Heart right ventricle (tissue), 16 donors: ENCODE results near the gene VASP. TPM values are rescaled to one million over a fixed set of nuclear protein-coding genes. Genes with fewer than 3 reads are reported as not detected.

Source experiments
- ATAC-seq, 8 donors: fragments of 200-7000 bp; cut with Tn5 transposase; one replicate each; pipeline ENCODE4 v1.9.1; 2020; ENCODE audit warnings: mild to moderate bottlenecking in 8 of 8, moderate library complexity in 8 of 8, moderate number of reproducible peaks in 1 of 8
- DNase-seq, 2 donors: peaks; one replicate each; pipeline ENCODE4 v3.0.0-alpha.2; 2020
- H3K27ac ChIP-seq, 10 donors: fragments of 200-600 bp; sonication (generic) in 2 of 10; one replicate each; pipeline versions ENCODE4 v1.5.0 to v1.8.0; 2020 to 2022; ENCODE audit warnings: mild to moderate bottlenecking in 3 of 10
- H3K27me3 ChIP-seq, 7 donors: fragments of 200-600 bp; one replicate each; pipeline ENCODE4 v1.8.0; 2021 to 2022; ENCODE audit warnings: mild to moderate bottlenecking in 2 of 7
- H3K36me3 ChIP-seq, 9 donors: fragments of 200-600 bp; sonication (generic) in 1 of 9; one replicate each; pipeline versions ENCODE4 v1.5.0 to v1.8.0; 2020 to 2022; ENCODE audit warnings: mild to moderate bottlenecking in 2 of 9
- H3K4me1 ChIP-seq, 9 donors: fragments of 200-600 bp; sonication (generic) in 1 of 9; one replicate each; pipeline versions ENCODE4 v1.5.0 to v1.8.0; 2020 to 2022; ENCODE audit warnings: mild to moderate bottlenecking in 4 of 9
- H3K4me3 ChIP-seq, 10 donors: fragments of 200-600 bp; sonication (generic) in 2 of 10; one replicate each; pipeline versions ENCODE4 v1.5.0 to v1.8.0; 2020 to 2022; ENCODE audit warnings: mild to moderate bottlenecking in 7 of 10, moderate library complexity in 2 of 10
- H3K9me3 ChIP-seq, 11 donors: fragments of 200-600 bp in 10 of 11; sonication (generic) in 2 of 11; one replicate each; pipeline versions ENCODE4 v1.5.0 to v1.8.0; 2013 to 2022; ENCODE audit warnings: mild to moderate bottlenecking in 2 of 11, control low read depth in 1 of 11, moderate library complexity in 1 of 11
- WGBS, 2 donors: extraction: QIAGEN DNeasy Blood & Tissue Kit; methylation state at CpG; one replicate each; pipeline ENCODE4 v1.1.7; 2013; ENCODE audit warnings: inconsistent platforms in 1 of 2; 5-methylcytosine and 5-hydroxymethylcytosine counted together
- intact Hi-C, 10 donors: fragments of 100-400 bp; cut with DNase I; formaldehyde crosslinking; loops; one replicate each; pipeline versions ENCODE4 v1.11.1 to v1.14.2; 2022
- polyA plus RNA-seq, 2 donors: library from polyadenylated mRNA; stranded (reverse); fragments of 200-250 nt; gene quantifications; one replicate each; pipeline ENCODE4 v1.2.3, GENCODE V29; 2013
- total RNA-seq, 10 donors: library from RNA; stranded (reverse); fragmentation: NEBNext Ultra II Directional in 3 of 10; extraction: Animal tissue kit (Norgen Biotek cat#: 25700) in 3 of 10; gene quantifications; one replicate each; pipeline versions ENCODE4 v1.2.1 to v1.2.4, GENCODE V29; 2021 to 2023
- TF ChIP-seq, protein P1 (sequence below), 9 donors: fragments of 200-600 bp; sonication (generic) in 2 of 9; IDR thresholded peaks; one replicate each; pipeline versions ENCODE4 v1.5.0 to v1.8.0; 2021 to 2022; ENCODE audit warnings: antibody characterized with exemption in 9 of 9, mild to moderate bottlenecking in 5 of 9, moderate library complexity in 1 of 9
- donor health status: Arrhythmogenic right ventricular cardiomyopathy.
- donor health status: ischemic (EF 13 %, LVEDD 7.1; RV severe dilation, severe dysfunction).
- donor health status: healthy with polysubstance abuse.
- donor health status: DM: no; HTN: yes; CAD: no.
- donor health status: DM: no; HTN: no; CAD: no.
- donor health status: ischemic (EF 25% LVEDD 6.9; RV normal size, moderate dysfunction).
- donor health status: ischemic (EF 25% LVEDD 5.7; RV mildly dilated, moderate dysfunction).
- donor health status: healthy.
- donor health status: DM: yes; HTN: yes; CAD: no.
- donor health status: Ischemic cardiomyopathy.
- donor health status: ischemic (EF 35%, LVEDD 5.7; RV mildly dilated, moderate dysfunction).
- donor health status: nonischemic (EF 11% LVEDD 7.7; RV severe dilation, severe dysfunction).
- donor health status: DM: yes; HTN: yes; CAD: no.
- donor health status: PGD.
- donor health status: ischemic (EF 29% LVEDD 5.4; RV normal size, mild dysfunction).
- donor health status: nonischemic (EF 23%, LVEDD 6.1; RV moderate dilation, normal function).

VASP gene
- total and polyA plus RNA-seq, 12 donors: 24.9 to 78.6 (median 43.6) TPM

DNA sequence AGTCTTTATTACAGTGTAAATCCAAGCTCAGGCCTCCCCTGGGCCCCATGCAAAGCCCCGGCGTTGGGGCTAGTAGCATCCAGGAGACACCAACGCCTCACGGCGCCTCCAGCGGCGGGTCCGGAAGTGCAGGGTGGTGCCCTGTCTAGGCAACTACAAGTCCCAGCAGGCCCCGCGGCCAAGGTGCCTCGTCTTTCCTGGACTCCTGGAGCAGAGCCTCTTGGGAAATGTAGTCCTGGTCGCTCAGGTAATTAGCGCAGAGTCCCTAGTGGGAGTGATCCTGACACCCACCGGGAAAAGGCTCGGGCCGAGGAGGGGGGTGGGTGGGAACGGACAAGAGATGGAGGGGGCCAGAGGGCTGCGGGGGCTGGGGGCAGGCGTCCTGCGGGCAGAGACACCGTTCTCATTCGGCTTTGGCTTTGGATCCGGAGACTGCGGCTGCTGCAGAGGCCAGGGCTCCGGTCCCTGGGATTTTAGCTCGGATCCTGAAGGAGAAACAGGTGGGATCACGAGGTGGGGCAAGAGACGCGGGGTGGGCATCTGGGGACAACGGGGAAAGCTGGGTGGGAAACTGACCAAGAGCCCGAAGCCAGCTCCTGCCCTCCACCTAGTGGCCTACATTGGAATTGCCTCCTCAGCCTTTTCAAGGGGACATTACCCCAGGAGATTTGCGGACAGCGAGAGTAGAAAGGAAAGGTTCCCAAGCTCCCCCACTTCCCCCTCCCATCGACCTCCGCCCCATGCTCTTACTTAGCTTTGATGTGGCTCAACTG, 21.8 kb upstream of the VASP start:
- intact Hi-C loops: loop anchor here in 1 of 10 donors (2.0 kb wide), 1 partner anchor 57 kb away; no protein-coding TSS in a partner anchor

DNA sequence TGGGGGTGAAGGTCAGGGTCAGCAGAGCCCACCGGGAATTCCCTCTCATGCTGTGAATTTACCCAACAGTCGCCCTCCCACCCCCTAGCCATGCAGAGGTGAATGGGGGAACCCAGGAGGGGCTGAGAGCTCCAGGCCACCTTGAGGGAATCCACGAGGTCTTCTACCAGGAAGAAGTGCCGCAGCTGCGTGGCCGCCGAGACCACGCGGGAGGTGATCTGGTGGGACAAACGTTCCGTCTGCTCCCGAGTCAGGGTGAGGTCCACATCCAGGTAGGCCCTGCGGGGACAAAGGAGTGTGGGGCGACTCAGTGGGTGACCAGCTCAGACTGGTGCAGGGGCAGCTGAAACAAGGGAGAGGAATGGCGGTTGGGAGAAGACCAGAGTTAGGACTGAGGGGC, 18.6 kb upstream of the VASP start:
- H3K27ac ChIP-seq: no peak overlapping the region
- intact Hi-C loops: no loop called here
- H3K36me3 ChIP-seq: peaks cover 0 to 9% (median 0%) of the 10 kb centered on the region in 9 donors
- no peaks in the 10 kb centered on the region for H3K9me3 ChIP-seq
- peaks cover 3 to 22% (median 16%) of the 10 kb centered on the region in 9 donors for H3K4me1 ChIP-seq
- WGBS, 2 donors: 91 to 92% methylated on average over 15 of the region's 15 CpGs
- peaks cover 0 to 8% (median 0%) of the 10 kb centered on the region in 7 donors for H3K27me3 ChIP-seq
- H3K4me3 ChIP-seq: no peak overlapping the region
- TF ChIP-seq, protein P1, sequence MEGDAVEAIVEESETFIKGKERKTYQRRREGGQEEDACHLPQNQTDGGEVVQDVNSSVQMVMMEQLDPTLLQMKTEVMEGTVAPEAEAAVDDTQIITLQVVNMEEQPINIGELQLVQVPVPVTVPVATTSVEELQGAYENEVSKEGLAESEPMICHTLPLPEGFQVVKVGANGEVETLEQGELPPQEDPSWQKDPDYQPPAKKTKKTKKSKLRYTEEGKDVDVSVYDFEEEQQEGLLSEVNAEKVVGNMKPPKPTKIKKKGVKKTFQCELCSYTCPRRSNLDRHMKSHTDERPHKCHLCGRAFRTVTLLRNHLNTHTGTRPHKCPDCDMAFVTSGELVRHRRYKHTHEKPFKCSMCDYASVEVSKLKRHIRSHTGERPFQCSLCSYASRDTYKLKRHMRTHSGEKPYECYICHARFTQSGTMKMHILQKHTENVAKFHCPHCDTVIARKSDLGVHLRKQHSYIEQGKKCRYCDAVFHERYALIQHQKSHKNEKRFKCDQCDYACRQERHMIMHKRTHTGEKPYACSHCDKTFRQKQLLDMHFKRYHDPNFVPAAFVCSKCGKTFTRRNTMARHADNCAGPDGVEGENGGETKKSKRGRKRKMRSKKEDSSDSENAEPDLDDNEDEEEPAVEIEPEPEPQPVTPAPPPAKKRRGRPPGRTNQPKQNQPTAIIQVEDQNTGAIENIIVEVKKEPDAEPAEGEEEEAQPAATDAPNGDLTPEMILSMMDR (IDR thresholded peaks at IDR 0.05): no peak
- ATAC-seq: no peak
- no peak for DNase-seq

More for the DNA sequence above, 21.8 kb upstream of the VASP start:
- DNase-seq (peak; percentile 98 to 99), ATAC-seq (peak; percentile 97 to 99 (median 98))
- Histone ChIP-seq H3K36me3 (peaks cover 0 to 9% (median 0%) of the 10 kb centered on the region in 9 donors), H3K27ac (peak overlapping the region in 9 of 10 donors; percentile 76 to 86 (median 81)), H3K9me3 (no peaks in the 10 kb centered on the region), H3K27me3 (no peaks in the 10 kb centered on the region), H3K4me3 (peak overlapping the region; percentile 59 to 87 (median 72)), H3K4me1 (peaks cover 0 to 5% (median 0%) of the 10 kb centered on the region in 9 donors)
- TF ChIP-seq, protein P1 (IDR thresholded peaks at IDR 0.05): peak; percentile 67 to 86 (median 74)
- 0 to 1% methylated on average over 35 of the region's 35 CpGs for WGBS, 2 donors

DNA sequence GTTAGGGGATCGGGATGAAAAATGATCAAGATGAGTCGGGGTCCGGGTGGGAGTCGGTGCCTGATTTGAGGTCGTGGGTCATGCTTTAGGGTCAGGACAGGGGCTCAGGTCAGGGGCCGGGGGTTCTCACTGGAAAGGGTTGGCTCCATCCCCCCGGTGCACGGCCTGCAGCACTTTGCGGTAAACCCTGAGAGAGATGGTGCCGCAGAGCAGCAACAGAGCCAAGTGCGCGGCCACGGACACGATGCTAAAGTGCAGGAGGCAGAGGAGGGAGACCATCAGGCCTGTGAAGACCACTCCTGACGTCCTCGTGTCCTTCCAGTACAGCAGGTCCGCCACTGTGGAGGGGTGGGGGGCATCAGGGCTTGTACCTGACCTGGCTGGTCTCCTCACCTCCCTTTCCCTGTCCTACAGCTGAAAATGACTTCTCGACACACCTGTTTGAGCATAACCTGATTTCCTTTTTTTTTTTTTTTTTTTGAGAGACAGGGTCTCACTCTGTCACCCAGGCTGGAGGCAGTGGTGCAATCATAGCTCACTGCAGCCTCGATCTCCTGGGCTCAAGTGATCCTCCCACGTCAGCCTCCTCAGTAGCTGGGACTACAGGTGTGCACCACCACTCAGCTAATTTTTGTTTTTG, 17.9 kb upstream of the VASP start:
- Histone ChIP-seq H3K4me3 (no peak overlapping the region), H3K27me3 (peaks cover 0 to 8% (median 0%) of the 10 kb centered on the region in 7 donors), H3K9me3 (no peaks in the 10 kb centered on the region), H3K4me1 (peaks cover 3 to 23% (median 16%) of the 10 kb centered on the region in 9 donors), H3K27ac (no peak overlapping the region), H3K36me3 (peaks cover 0 to 9% (median 0%) of the 10 kb centered on the region in 9 donors)
- WGBS, 2 donors: 92 to 93% methylated on average over 20 of the region's 20 CpGs
- TF ChIP-seq, protein P1 (IDR thresholded peaks at IDR 0.05): no peak
- intact Hi-C loops: no loop called here
- DNase-seq: no peak
- no peak for ATAC-seq

DNA sequence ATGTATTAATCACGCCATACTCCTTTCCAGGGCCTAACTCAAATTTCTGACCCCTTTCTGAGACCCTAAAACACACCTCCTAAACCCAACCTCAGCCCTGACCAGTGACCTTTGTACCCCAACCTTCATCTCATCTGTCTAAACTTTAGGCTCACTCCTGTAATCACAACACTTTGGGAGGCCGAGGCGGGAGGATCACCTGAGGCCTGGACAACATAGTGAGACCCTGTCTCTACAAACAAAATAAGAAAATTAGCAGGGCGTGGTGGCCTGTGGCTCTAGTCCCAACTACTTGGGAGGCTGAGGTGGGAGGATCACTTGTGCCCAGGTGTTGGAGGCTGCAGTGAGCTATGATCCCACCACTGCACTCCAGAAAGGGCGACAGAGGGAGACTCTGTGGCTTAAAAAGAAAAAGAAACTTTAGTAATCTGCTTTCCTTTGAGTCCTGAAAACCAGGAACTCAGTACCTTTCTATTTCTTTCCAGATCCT, 15.1 kb upstream of the VASP start:
- Histone ChIP-seq H3K27ac (peak overlapping the region in 5 of 10 donors; percentile 54 to 87 (median 74)), H3K9me3 (no peaks in the 10 kb centered on the region), H3K27me3 (peaks cover 0 to 28% (median 0%) of the 10 kb centered on the region in 7 donors), H3K4me1 (peaks cover 3 to 33% (median 27%) of the 10 kb centered on the region in 9 donors), H3K4me3 (peak overlapping the region in 8 of 10 donors; percentile 61 to 73 (median 70)), H3K36me3 (peaks cover 0 to 9% (median 0%) of the 10 kb centered on the region in 9 donors)
- WGBS, 2 donors: 92 to 94% methylated on average over 5 of the region's 5 CpGs
- TF ChIP-seq, protein P1 (IDR thresholded peaks at IDR 0.05): no peak
- no peak for ATAC-seq
- intact Hi-C loops: loop anchor here in 3 of 10 donors (10.0 kb wide), 1 partner anchor 153 kb away; no protein-coding TSS in a partner anchor
- DNase-seq: no peak
